Measurements from ENCODE around the gene ZDHHC22. TPM values are rescaled to one million over a fixed set of nuclear protein-coding genes. Genes with fewer than 3 reads are reported as not detected.

Gene ZDHHC22
- total RNA-seq, 1 experiment from 2014 or later: 0.46 TPM

DNA sequence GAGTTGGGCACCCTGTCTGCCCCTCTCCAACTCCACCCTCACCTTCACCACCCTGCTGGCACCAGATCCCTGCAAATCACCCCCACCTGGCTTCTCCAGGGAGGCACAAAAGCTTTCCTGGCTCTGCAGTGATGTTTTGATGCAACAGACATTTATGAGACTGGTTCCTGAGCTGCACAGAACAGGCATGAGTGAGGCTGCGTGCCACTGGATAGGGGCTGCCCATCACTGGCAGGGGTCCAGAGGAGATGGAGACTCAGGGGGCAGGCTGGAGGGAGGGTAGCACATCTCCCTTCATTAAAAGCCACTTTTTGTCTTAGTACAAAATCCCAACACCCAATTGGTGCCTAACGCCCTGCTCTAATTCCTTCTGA is 17.3 kb upstream of the ZDHHC22 start:
- TF ChIP-seq POLR2AphosphoS5 (IDR thresholded peaks at IDR 0.05; ENCODE audit: low read depth, low read length) (no peak), SIN3A (IDR thresholded peaks at IDR 0.05; ENCODE audit: borderline replicate concordance, insufficient read depth, low read depth, low read length) (no peak), TCF7L2 (IDR thresholded peaks at IDR 0.05; ENCODE audit: low read depth, low read length) (no peak)
- TF ChIP-seq, protein P1, sequence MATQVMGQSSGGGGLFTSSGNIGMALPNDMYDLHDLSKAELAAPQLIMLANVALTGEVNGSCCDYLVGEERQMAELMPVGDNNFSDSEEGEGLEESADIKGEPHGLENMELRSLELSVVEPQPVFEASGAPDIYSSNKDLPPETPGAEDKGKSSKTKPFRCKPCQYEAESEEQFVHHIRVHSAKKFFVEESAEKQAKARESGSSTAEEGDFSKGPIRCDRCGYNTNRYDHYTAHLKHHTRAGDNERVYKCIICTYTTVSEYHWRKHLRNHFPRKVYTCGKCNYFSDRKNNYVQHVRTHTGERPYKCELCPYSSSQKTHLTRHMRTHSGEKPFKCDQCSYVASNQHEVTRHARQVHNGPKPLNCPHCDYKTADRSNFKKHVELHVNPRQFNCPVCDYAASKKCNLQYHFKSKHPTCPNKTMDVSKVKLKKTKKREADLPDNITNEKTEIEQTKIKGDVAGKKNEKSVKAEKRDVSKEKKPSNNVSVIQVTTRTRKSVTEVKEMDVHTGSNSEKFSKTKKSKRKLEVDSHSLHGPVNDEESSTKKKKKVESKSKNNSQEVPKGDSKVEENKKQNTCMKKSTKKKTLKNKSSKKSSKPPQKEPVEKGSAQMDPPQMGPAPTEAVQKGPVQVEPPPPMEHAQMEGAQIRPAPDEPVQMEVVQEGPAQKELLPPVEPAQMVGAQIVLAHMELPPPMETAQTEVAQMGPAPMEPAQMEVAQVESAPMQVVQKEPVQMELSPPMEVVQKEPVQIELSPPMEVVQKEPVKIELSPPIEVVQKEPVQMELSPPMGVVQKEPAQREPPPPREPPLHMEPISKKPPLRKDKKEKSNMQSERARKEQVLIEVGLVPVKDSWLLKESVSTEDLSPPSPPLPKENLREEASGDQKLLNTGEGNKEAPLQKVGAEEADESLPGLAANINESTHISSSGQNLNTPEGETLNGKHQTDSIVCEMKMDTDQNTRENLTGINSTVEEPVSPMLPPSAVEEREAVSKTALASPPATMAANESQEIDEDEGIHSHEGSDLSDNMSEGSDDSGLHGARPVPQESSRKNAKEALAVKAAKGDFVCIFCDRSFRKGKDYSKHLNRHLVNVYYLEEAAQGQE (IDR thresholded peaks at IDR 0.05; ENCODE audit: insufficient read depth in 1 of 2, low read depth in 2 of 2, low read length in 1 of 2): no peak
- TF ChIP-seq, protein P2, sequence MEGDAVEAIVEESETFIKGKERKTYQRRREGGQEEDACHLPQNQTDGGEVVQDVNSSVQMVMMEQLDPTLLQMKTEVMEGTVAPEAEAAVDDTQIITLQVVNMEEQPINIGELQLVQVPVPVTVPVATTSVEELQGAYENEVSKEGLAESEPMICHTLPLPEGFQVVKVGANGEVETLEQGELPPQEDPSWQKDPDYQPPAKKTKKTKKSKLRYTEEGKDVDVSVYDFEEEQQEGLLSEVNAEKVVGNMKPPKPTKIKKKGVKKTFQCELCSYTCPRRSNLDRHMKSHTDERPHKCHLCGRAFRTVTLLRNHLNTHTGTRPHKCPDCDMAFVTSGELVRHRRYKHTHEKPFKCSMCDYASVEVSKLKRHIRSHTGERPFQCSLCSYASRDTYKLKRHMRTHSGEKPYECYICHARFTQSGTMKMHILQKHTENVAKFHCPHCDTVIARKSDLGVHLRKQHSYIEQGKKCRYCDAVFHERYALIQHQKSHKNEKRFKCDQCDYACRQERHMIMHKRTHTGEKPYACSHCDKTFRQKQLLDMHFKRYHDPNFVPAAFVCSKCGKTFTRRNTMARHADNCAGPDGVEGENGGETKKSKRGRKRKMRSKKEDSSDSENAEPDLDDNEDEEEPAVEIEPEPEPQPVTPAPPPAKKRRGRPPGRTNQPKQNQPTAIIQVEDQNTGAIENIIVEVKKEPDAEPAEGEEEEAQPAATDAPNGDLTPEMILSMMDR (IDR thresholded peaks at IDR 0.05): no peak
- ATAC-seq: 0 out of 2 replicates have a peak, but pooled peaks have one; percentile 17
- no peaks in the 10 kb centered on the region for H3K9me3 ChIP-seq (ENCODE audit: control insufficient read depth, insufficient read depth, low read depth, low read length)
- CTCF ChIA-PET: no interaction called here
- in situ Hi-C loops (cut with HindIII; ENCODE audit: low pct_unique_long_range_greater_than_20kb, low sequenced_read_pairs): no loop called here
- intact Hi-C loops (cut with micrococcal nuclease; ENCODE audit: unreplicated experiment): no loop called here
- H3K27ac ChIP-seq (ENCODE audit: low read length): no peak overlapping the region
- no peak overlapping the region for H3K4me3 ChIP-seq (ENCODE audit: low read depth in 2 of 2, low read length in 2 of 2)
- no peak for DNase-seq (ENCODE audit: low read depth, low spot score)
- POLR2A ChIA-PET: no interaction called here
- no peaks in the 10 kb centered on the region for H3K36me3 ChIP-seq (ENCODE audit: control insufficient read depth, insufficient read depth, low read length)
- 0 out of 2 replicates have a peak, but pooled peaks cover 2% of the 10 kb centered on the region for H3K27me3 ChIP-seq (ENCODE audit: control insufficient read depth, insufficient read depth, low read length)
- BruUV-seq (replicated peaks): no TSS peak
- H3K4me1 ChIP-seq (ENCODE audit: control insufficient read depth, insufficient read depth, low read length): no peaks in the 10 kb centered on the region

DNA sequence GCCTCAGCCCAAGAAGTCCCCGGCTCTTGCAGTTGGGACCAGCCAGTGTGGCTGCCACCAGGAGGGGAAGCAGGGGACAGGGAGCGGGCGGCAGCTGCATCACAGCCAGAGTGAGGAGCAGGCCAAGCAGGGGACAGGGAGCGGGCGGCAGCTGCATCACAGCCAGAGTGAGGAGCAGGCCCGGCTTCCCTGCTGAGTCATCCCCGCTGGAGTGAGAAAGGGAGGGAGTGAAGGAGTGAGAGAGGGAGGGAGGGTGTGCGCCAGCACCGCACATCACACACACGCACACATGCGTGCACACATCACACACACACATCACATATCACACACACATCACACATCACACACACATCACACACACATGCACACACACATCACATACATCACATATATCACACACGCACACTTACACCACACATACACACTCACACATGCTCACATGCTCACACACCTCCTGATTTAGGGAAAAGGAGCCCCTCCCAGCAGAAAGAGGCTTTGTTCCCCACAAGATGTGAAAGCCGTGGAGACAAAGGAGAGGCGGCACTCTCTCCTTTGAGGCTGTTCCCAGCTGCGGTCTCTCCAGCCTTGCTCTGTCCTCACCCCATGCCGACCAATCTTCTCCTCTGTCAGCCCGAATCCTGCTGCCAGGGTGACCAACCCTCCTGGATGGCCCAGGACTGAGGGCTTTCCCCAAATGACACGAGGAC is 16.7 kb upstream of the ZDHHC22 start:
- in situ Hi-C loops (cut with HindIII; ENCODE audit: low pct_unique_long_range_greater_than_20kb, low sequenced_read_pairs): no loop called here
- H3K27me3 ChIP-seq (ENCODE audit: control insufficient read depth, insufficient read depth, low read length): 0 out of 2 replicates have a peak, but pooled peaks cover 2% of the 10 kb centered on the region
- ATAC-seq (peak; percentile 76), DNase-seq (ENCODE audit: low read depth, low spot score) (no peak)
- no peak overlapping the region for H3K4me3 ChIP-seq (ENCODE audit: low read depth in 2 of 2, low read length in 2 of 2)
- BruUV-seq (replicated peaks): no TSS peak
- ChIA-PET CTCF (no interaction called here), POLR2A (no interaction called here)
- TF ChIP-seq SIN3A (IDR thresholded peaks at IDR 0.05; ENCODE audit: borderline replicate concordance, insufficient read depth, low read depth, low read length): no peak
- no peak for TF ChIP-seq POLR2AphosphoS5 (IDR thresholded peaks at IDR 0.05; ENCODE audit: low read depth, low read length)
- TF ChIP-seq, protein P2 (IDR thresholded peaks at IDR 0.05): no peak
- TF ChIP-seq, protein P1 (IDR thresholded peaks at IDR 0.05; ENCODE audit: insufficient read depth in 1 of 2, low read depth in 2 of 2, low read length in 1 of 2): no peak
- no peak for TF ChIP-seq TCF7L2 (IDR thresholded peaks at IDR 0.05; ENCODE audit: low read depth, low read length)
- H3K36me3 ChIP-seq (ENCODE audit: control insufficient read depth, insufficient read depth, low read length): no peaks in the 10 kb centered on the region
- no peaks in the 10 kb centered on the region for H3K4me1 ChIP-seq (ENCODE audit: control insufficient read depth, insufficient read depth, low read length)
- H3K9me3 ChIP-seq (ENCODE audit: control insufficient read depth, insufficient read depth, low read depth, low read length): no peaks in the 10 kb centered on the region
- intact Hi-C loops (cut with micrococcal nuclease; ENCODE audit: unreplicated experiment): no loop called here
- no peak overlapping the region for H3K27ac ChIP-seq (ENCODE audit: low read length)
